Tibial artery (tissue), 4 donors: ENCODE results near the gene NCLN.

ENCODE experiments used
- DNase-seq, 2 donors: peaks; one replicate each; pipeline ENCODE4 v3.0.0-alpha.2; 2019
- H3K27ac ChIP-seq, 2 donors: fragments of 200-600 bp; sonication (generic) in 1 of 2; 1 replicate in 1 of 2; 2 replicates in 1 of 2; pipeline ENCODE4 v1.5.1; 2018 to 2019; ENCODE audit warnings: mild to moderate bottlenecking in 1 of 2
- H3K27me3 ChIP-seq, 2 donors: fragments of 200-600 bp; sonication (generic) in 1 of 2; one replicate each; pipeline versions ENCODE4 v1.5.1 to v1.6.0; 2016 to 2019
- H3K36me3 ChIP-seq, 3 donors: fragments of 200-600 bp; sonication (generic) in 2 of 3; one replicate each; pipeline ENCODE4 v1.5.1; 2016 to 2019; ENCODE audit warnings: mild to moderate bottlenecking in 2 of 3
- H3K4me1 ChIP-seq, 4 donors: fragments of 200-600 bp; sonication (generic) in 2 of 4; 1 replicate in 3 of 4; 2 replicates in 1 of 4; pipeline ENCODE4 v1.5.1; 2016 to 2019
- H3K4me3 ChIP-seq, 2 donors: fragments of 200-600 bp; sonication (generic) in 1 of 2; 1 replicate in 1 of 2; 2 replicates in 1 of 2; pipeline ENCODE4 v1.5.1; 2018 to 2019; ENCODE audit warnings: mild to moderate bottlenecking in 2 of 2
- H3K9me3 ChIP-seq, 3 donors: fragments of 200-600 bp; sonication (generic) in 1 of 3; one replicate each; pipeline ENCODE4 v1.5.1; 2016 to 2019
- intact Hi-C: fragments of 100-400 bp; cut with DNase I; formaldehyde crosslinking; loops from one replicate; pipeline ENCODE4 v1.15.0; 2023; ENCODE audit warnings: low total_unique reads
- TF ChIP-seq, protein P1 (sequence below), 2 experiments: fragments of 200-600 bp in 1 of 2; fragments of 450-650 bp in 1 of 2; IDR thresholded peaks; one replicate each; pipeline ENCODE4 v1.5.1; 2017 to 2019; ENCODE audit warnings: antibody characterized with exemption in 2 of 2, mild to moderate bottlenecking in 1 of 2, moderate library complexity in 1 of 2

The NCLN gene

DNA sequence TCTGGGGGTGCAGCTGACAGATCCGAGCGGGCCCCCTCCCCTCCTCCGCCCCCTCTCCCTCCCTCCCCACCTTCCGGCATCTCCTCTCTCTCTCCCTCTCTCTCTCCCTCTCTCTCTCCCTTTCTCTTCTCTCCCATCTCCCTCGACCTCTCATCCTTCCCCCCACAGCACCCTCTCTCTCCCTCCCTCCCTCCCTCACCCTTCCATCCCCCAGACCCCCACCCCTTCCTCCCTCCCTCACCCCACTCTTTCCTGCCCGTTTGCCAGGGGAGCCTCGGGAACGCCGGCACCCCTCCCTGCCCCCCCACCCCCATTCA lies 39.4 kb downstream of the NCLN start:
- Histone ChIP-seq H3K36me3 (no peaks in the 10 kb centered on the region), H3K27me3 (peaks cover 0 to 95% of the 10 kb centered on the region in 2 donors), H3K4me1 (peaks cover 0 to 8% (median 2%) of the 10 kb centered on the region in 4 donors), H3K9me3 (no peaks in the 10 kb centered on the region), H3K27ac (no peak overlapping the region), H3K4me3 (no peak overlapping the region)
- no peak for DNase-seq
- intact Hi-C loops: loop anchor here (5.0 kb wide), 1 partner anchor 252 kb away; no protein-coding TSS in a partner anchor
- TF ChIP-seq, protein P1, sequence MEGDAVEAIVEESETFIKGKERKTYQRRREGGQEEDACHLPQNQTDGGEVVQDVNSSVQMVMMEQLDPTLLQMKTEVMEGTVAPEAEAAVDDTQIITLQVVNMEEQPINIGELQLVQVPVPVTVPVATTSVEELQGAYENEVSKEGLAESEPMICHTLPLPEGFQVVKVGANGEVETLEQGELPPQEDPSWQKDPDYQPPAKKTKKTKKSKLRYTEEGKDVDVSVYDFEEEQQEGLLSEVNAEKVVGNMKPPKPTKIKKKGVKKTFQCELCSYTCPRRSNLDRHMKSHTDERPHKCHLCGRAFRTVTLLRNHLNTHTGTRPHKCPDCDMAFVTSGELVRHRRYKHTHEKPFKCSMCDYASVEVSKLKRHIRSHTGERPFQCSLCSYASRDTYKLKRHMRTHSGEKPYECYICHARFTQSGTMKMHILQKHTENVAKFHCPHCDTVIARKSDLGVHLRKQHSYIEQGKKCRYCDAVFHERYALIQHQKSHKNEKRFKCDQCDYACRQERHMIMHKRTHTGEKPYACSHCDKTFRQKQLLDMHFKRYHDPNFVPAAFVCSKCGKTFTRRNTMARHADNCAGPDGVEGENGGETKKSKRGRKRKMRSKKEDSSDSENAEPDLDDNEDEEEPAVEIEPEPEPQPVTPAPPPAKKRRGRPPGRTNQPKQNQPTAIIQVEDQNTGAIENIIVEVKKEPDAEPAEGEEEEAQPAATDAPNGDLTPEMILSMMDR (IDR thresholded peaks at IDR 0.05): no peak

DNA sequence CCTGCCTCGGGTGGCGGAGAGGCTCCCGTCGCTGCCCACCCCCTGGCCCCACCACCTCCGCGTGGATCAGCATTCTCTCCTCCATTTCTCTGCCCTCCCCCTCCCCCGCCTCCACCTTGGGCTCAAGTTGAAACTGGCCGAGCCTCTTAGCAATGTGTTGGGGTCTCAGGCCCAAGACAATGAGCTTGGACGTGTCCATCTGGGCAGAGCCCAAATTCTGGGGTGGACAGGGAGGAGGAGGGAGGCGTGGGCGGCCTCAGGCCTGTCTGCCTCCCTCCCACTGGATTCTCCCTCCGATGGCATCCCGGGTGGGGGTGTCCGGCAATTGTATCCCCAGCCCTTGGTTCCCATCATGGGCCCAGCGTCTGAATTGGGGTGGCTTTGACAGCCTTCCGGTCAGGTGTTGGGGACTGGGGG lies 40.0 kb downstream of the NCLN start:
- H3K4me1 ChIP-seq: peaks cover 0 to 8% (median 2%) of the 10 kb centered on the region in 4 donors
- TF ChIP-seq, protein P1 (IDR thresholded peaks at IDR 0.05): no peak
- H3K27me3 ChIP-seq: peaks cover 0 to 95% of the 10 kb centered on the region in 2 donors
- H3K9me3 ChIP-seq: no peaks in the 10 kb centered on the region
- intact Hi-C loops: loop anchor here (5.0 kb wide), 1 partner anchor 252 kb away; no protein-coding TSS in a partner anchor
- no peaks in the 10 kb centered on the region for H3K36me3 ChIP-seq
- H3K4me3 ChIP-seq: no peak overlapping the region
- H3K27ac ChIP-seq: no peak overlapping the region
- DNase-seq: no peak

DNA sequence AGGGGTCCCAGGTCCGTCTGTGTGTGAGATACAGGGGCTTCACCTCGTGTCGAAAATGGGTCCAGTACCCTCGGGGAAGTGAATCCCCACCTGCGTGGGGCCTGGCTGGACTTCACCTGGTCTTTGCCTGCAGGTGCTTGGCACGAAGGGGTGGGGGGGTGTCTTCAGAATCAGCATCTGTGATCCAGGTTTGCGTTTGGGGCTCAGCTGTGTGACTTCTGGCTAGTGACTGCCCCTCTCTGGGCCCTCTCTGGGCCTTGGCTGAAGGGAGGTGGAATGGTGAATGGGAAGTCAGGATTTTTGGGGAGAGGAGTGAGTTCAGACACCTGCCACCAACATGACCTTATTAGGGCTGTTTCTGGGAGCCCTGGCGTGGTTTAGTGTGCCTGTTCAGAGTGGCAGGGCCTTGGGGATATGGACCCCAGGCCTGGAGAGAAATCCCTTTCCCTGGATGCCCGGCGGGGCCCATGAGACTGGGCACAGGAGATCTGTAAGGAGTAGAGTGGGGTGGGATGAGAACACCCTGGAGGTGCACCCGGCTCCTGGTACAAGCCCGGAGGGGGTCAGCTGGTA lies 41.4 kb downstream of the NCLN start:
- no peak for DNase-seq
- peaks cover 0 to 89% of the 10 kb centered on the region in 2 donors for H3K27me3 ChIP-seq
- H3K9me3 ChIP-seq: no peaks in the 10 kb centered on the region
- TF ChIP-seq, protein P1 (IDR thresholded peaks at IDR 0.05): no peak
- H3K4me1 ChIP-seq: peaks cover 0 to 8% (median 2%) of the 10 kb centered on the region in 4 donors
- no peaks in the 10 kb centered on the region for H3K36me3 ChIP-seq
- H3K4me3 ChIP-seq: no peak overlapping the region
- intact Hi-C loops: loop anchor here (5.0 kb wide), 1 partner anchor 250 kb away; no protein-coding TSS in a partner anchor
- H3K27ac ChIP-seq: no peak overlapping the region

DNA sequence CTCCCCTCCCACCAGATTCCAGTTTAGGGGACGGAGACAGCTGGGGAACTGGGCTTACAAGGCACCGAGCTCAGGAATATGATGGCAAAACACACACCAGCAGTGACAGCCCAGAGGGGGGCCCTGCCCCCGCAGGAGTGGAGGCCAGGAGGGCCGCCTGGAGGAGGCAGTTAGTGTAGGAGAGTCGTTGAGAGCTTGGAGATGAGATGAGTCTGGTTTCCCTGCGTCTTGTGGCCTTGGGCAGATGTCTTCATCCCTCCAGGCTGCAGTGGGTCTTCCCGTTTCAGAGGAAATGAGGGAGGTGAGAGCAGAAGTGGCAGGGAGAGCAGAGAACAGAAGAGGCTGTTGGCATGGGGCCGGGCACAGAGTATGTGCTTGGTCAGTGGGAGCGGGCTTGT lies 43.6 kb downstream of the NCLN start:
- peaks cover 0 to 78% of the 10 kb centered on the region in 2 donors for H3K27me3 ChIP-seq
- H3K36me3 ChIP-seq: no peaks in the 10 kb centered on the region

DNA sequence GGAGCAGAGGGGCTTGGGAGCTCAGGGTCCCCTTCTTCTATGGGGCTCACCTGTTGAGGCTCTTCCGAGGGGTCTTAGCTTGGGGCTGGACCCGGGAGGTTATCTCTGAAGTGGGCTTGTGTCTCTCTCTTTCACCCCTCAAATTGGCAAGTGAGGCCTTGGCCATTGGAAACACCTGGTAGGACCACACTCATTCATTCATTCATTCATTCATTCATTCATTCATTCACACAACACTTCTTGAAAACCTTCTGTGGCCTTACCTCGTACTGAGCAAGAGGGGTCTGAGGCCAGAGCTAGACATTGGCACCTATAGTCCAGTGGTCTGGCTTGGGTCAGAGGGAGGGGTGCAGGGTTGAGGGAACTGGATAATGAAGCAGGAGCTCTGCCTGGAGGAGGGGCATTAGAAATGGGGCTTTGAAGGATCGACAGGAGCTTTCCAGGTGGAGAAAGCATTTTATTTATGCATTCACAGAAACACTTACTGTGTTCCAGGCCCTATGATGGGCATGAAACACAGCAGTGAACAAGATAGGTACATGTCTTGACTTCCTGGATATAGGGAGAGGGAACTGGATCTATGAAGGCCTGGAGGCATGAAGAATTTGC lies 44.3 kb downstream of the NCLN start:
- Histone ChIP-seq H3K9me3 (no peaks in the 10 kb centered on the region), H3K27me3 (peaks cover 0 to 79% of the 10 kb centered on the region in 2 donors), H3K4me3 (no peak overlapping the region), H3K4me1 (peaks cover 0 to under 1% (median 0%) of the 10 kb centered on the region in 4 donors), H3K36me3 (no peaks in the 10 kb centered on the region), H3K27ac (no peak overlapping the region)
- intact Hi-C loops: loop anchor here (5.0 kb wide), 1 partner anchor 247 kb away; no protein-coding TSS in a partner anchor
- no peak for DNase-seq
- TF ChIP-seq, protein P1 (IDR thresholded peaks at IDR 0.05): no peak

More for the DNA sequence above, 43.6 kb downstream of the NCLN start:
- Histone ChIP-seq H3K4me1 (peaks cover 0 to 5% (median 2%) of the 10 kb centered on the region in 4 donors), H3K9me3 (no peaks in the 10 kb centered on the region), H3K27ac (no peak overlapping the region), H3K4me3 (no peak overlapping the region)
- intact Hi-C loops: loop anchor here (5.0 kb wide), 1 partner anchor 248 kb away; no protein-coding TSS in a partner anchor
- TF ChIP-seq, protein P1 (IDR thresholded peaks at IDR 0.05): no peak
- no peak for DNase-seq
